ENCODE data around the gene CACNA1S. TPM values are rescaled to one million over a fixed set of nuclear protein-coding genes. Genes with fewer than 3 reads are reported as not detected.

Gene CACNA1S
- total and polyA plus RNA-seq, 7 donors, result 0.01 TPM; not detected in 6

DNA sequence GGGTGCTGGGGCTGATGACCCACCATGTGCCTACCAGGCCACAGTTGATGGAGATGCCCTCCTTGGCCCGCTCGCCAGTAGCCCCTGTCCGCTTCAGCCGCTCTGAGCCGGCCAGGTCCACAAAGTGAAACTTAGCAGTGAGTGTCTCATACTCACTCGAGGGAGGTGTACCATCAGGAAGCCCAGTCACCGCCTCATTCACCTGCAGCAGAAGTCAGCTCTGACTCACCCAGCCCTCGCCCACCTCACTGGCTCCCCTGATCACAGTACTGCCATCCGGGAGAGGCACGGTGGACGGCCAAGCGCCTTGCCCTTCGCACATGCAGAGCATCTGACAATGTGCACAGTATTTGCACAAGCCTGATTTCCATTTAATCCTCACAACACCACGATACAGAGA is 107.5 kb downstream of the CACNA1S start:
- Histone ChIP-seq H3K4me1 (no peaks in the 10 kb centered on the region), H3K27ac (no peak overlapping the region), H3K4me3 (no peak overlapping the region), H3K9me3 (no peaks in the 10 kb centered on the region), H3K27me3 (no peaks in the 10 kb centered on the region), H3K36me3 (no peaks in the 10 kb centered on the region)
- WGBS, 2 donors, result 79 to 91% methylated on average over 14 of the region's 14 CpGs
- intact Hi-C loops (cut with DNase I), result no loop called here
- TF ChIP-seq POLR2A (IDR thresholded peaks at IDR 0.05) (no peak), EP300 (IDR thresholded peaks at IDR 0.05) (no peak), POLR2AphosphoS5 (IDR thresholded peaks at IDR 0.05) (no peak)
- TF ChIP-seq, protein P1, sequence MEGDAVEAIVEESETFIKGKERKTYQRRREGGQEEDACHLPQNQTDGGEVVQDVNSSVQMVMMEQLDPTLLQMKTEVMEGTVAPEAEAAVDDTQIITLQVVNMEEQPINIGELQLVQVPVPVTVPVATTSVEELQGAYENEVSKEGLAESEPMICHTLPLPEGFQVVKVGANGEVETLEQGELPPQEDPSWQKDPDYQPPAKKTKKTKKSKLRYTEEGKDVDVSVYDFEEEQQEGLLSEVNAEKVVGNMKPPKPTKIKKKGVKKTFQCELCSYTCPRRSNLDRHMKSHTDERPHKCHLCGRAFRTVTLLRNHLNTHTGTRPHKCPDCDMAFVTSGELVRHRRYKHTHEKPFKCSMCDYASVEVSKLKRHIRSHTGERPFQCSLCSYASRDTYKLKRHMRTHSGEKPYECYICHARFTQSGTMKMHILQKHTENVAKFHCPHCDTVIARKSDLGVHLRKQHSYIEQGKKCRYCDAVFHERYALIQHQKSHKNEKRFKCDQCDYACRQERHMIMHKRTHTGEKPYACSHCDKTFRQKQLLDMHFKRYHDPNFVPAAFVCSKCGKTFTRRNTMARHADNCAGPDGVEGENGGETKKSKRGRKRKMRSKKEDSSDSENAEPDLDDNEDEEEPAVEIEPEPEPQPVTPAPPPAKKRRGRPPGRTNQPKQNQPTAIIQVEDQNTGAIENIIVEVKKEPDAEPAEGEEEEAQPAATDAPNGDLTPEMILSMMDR (IDR thresholded peaks at IDR 0.05), result no peak
- no peak for DNase-seq

DNA sequence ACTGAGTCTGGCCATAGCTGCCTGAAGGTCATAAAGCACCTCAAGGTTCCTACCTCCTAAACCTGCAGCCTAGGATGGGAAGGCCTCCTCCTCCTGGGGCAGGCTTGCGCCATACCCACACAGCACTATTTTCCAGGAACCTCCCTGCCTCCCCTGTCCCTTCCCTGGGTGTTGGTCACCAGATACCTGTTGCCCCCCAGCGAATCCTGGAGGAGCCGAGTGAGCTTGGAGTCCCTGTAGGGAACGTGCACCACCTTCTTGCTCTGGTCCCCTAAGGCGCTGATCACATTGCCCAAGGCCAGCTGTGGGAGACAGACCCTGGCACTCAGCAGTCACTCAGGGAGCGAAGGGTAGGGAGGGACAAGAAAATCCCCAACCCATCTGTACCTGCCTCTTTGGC is 108.1 kb downstream of the CACNA1S start:
- Histone ChIP-seq H3K4me1 (no peaks in the 10 kb centered on the region), H3K27ac (no peak overlapping the region), H3K36me3 (no peaks in the 10 kb centered on the region), H3K27me3 (no peaks in the 10 kb centered on the region), H3K9me3 (no peaks in the 10 kb centered on the region), H3K4me3 (no peak overlapping the region)
- WGBS, 2 donors, result 97% methylated on average over 6 of the region's 6 CpGs
- no peak for DNase-seq
- TF ChIP-seq EP300 (IDR thresholded peaks at IDR 0.05) (no peak), POLR2AphosphoS5 (IDR thresholded peaks at IDR 0.05) (no peak), POLR2A (IDR thresholded peaks at IDR 0.05) (no peak)
- TF ChIP-seq, protein P1 (IDR thresholded peaks at IDR 0.05), result no peak
- intact Hi-C loops (cut with DNase I), result no loop called here

DNA sequence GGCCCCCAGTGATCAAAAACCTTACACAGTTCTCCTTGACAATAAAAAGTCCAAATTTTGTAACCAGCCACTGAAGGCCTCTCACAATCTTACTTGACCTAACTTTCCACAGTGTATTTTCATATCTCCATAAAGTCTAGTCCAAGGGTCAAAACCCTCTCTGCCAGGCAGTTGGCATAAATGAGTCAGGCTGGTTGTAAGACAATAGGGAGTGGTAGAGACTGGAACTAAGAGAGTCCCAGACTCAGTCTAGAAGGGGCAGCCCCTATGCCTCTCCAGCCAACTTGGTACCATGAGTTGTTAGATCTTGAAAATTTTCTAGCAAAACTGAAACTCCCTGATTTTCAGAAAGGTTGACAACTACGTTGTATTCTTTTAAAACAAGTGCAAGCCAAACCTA is 109.7 kb downstream of the CACNA1S start:
- WGBS, 2 donors, result 88 to 92% methylated on average over 1 of the region's 1 CpG
- intact Hi-C loops (cut with DNase I), result no loop called here
- no peak for DNase-seq
- TF ChIP-seq EP300 (IDR thresholded peaks at IDR 0.05) (no peak), POLR2AphosphoS5 (IDR thresholded peaks at IDR 0.05) (no peak), POLR2A (IDR thresholded peaks at IDR 0.05) (no peak)
- TF ChIP-seq, protein P1 (IDR thresholded peaks at IDR 0.05), result no peak
- Histone ChIP-seq H3K4me3 (no peak overlapping the region), H3K36me3 (no peaks in the 10 kb centered on the region), H3K27me3 (no peaks in the 10 kb centered on the region), H3K9me3 (no peaks in the 10 kb centered on the region), H3K27ac (no peak overlapping the region), H3K4me1 (no peaks in the 10 kb centered on the region)

DNA sequence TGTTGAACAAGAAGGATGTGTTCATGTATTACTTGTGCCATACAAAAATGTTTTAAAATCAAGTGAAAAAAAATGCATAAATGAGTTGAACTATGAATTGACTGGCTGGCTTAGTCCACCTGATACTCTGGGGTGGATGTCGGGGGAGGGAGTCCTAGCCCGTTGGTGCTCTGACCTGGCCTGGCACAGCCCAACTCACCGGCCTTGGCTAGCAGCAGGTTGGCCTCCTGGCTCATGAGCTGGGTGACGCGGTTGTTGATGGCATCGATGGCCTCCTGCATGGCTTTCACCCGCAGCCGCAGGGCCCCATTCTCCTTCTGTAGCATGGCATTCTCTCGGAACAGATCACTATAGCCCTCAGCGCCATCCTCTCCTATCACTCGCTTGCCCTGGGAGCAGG is 110.3 kb downstream of the CACNA1S start:
- Histone ChIP-seq H3K4me3 (no peak overlapping the region), H3K9me3 (no peaks in the 10 kb centered on the region), H3K4me1 (no peaks in the 10 kb centered on the region), H3K27me3 (no peaks in the 10 kb centered on the region), H3K36me3 (no peaks in the 10 kb centered on the region), H3K27ac (no peak overlapping the region)
- TF ChIP-seq POLR2AphosphoS5 (IDR thresholded peaks at IDR 0.05) (no peak), POLR2A (IDR thresholded peaks at IDR 0.05) (no peak), EP300 (IDR thresholded peaks at IDR 0.05) (no peak)
- TF ChIP-seq, protein P1 (IDR thresholded peaks at IDR 0.05), result no peak
- intact Hi-C loops (cut with DNase I), result no loop called here
- DNase-seq, result no peak
- WGBS, 2 donors, result 91 to 93% methylated on average over 11 of the region's 11 CpGs

DNA sequence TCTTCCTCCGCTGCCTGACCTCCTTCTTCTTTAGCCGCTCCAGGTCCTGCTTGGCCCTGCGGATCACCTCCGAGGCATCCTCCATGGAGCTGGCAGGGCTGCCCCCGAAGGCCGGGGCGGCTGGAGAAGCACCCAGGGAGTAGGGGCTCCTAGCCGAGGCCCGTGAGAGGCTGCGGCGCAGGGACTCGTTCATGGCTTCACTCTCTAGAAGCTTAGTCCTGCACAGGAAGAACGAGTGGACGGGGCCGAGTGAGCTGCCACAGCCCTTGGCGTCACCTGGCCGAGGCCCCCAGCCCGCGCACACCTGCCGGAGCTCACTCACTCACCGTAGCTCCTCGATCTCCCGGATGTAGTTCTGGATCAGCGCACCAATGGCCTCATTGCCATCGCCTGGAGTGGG is 111.8 kb downstream of the CACNA1S start:
- DNase-seq, result no peak
- intact Hi-C loops (cut with DNase I), result no loop called here
- Histone ChIP-seq H3K9me3 (no peaks in the 10 kb centered on the region), H3K36me3 (no peaks in the 10 kb centered on the region), H3K4me3 (no peak overlapping the region), H3K27me3 (no peaks in the 10 kb centered on the region), H3K4me1 (no peaks in the 10 kb centered on the region), H3K27ac (no peak overlapping the region)
- TF ChIP-seq EP300 (IDR thresholded peaks at IDR 0.05), result no peak
- TF ChIP-seq POLR2A (IDR thresholded peaks at IDR 0.05), result no peak
- TF ChIP-seq, protein P1 (IDR thresholded peaks at IDR 0.05), result no peak
- TF ChIP-seq POLR2AphosphoS5 (IDR thresholded peaks at IDR 0.05), result no peak
- WGBS, 2 donors, result 95 to 98% methylated on average over 25 of the region's 25 CpGs

All from sigmoid colon (tissue), 7 donors.